GM12892 (cell line): ENCODE results near the gene RFFL.
"Not testable (repeated sequence)": the region's sequence is repeated elsewhere in the genome, so short reads cannot be mapped to it uniquely, and the experiment has no call there.

Experiments
- DNase-seq: peaks from one replicate; pipeline ENCODE4 v3.0.0; 2011; ENCODE audit not compliant: insufficient read length
- FAIRE-seq: peaks from 2 replicates; lab custom pipeline; 2011; peaks lifted over from hg19 to GRCh38; lab: Jason Lieb, UNC
- POLR2A ChIP-seq: IDR thresholded peaks from 2 replicates; pipeline ENCODE4 v1.6.1; 2011; ENCODE audit warnings: low read depth, low read length, control low read depth
- POLR2AphosphoS5 ChIP-seq: IDR thresholded peaks from 2 replicates; pipeline ENCODE4 v1.6.1; 2011; ENCODE audit warnings: low read depth, low read length, control low read depth
- TAF1 ChIP-seq: IDR thresholded peaks from 2 replicates; pipeline ENCODE4 v1.6.1; 2011; ENCODE audit warnings: low read depth, mild to moderate bottlenecking, control low read depth, low read length, borderline replicate concordance

Gene RFFL

DNA sequence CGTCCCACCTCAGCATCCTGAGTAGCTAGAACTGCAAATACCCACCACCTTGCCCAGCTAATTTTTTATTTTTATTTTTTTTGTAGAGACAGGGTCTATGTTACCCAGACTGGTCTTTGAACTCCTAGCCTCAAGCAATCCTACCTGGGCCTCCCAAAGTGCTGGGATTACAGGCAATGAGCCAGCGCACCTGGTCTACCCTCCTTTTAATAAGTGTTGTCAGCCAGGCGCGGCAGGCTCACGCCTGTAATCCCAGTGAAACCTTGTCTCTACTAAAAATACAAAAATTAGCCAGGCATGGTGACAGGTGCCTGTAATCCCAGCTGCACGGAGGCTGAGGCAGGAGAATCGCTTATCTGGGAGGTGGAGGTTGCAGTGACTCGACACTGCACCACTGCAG lies 19.3 kb downstream of the RFFL start:
- no peak for FAIRE-seq
- TF ChIP-seq TAF1 (no peak), POLR2AphosphoS5 (no peak), POLR2A (no peak)
- DNase-seq, result no peak

GRCh38 chr17:35041390-35041789 lies 22.1 kb downstream of the RFFL start:
- FAIRE-seq (no peak), DNase-seq (no peak)
- TF ChIP-seq POLR2AphosphoS5, result no peak
- TF ChIP-seq POLR2A, result no peak
- no peak for TF ChIP-seq TAF1

DNA sequence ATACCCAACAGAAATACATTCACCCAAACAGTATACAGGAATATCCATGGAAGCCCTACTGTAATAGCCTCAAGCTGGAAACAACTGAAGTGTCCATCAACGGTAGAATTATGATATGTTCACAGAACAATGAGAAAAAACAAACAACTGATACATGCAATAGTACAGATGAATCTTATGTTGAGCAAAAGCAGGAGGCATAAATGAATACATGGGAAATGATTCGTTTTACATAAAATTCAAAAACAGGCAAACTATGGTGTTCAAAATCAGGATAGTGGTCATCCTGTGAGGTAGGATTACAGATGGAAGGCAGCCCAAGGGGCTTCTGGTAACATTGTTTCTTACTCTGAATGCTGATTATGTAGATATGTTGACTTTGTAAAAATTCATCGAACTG lies 25.1 kb downstream of the RFFL start:
- FAIRE-seq (no peak), DNase-seq (no peak)
- TF ChIP-seq TAF1 (no peak), POLR2A (no peak), POLR2AphosphoS5 (no peak)

DNA sequence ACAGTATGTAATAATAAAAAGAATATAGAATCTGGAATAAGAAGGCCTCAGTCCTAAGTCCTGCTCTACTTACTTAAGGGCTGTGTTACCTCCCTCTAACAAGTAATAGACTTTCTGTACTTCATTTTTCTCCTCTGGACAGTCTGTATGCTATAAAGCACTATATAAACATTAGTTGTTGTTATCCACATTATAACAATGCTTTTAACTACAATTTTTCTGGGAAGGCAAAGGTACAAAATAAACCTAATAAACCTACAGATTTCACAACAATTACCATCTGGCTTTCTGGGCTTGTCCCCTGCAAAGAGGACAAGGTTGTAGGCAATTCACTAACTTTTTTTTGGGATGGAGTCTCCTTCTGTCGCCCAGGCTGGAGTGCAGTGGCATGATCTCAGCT lies 32.7 kb downstream of the RFFL start:
- FAIRE-seq, result no peak
- TF ChIP-seq POLR2A, result no peak
- TF ChIP-seq TAF1, result no peak
- no peak for DNase-seq

DNA sequence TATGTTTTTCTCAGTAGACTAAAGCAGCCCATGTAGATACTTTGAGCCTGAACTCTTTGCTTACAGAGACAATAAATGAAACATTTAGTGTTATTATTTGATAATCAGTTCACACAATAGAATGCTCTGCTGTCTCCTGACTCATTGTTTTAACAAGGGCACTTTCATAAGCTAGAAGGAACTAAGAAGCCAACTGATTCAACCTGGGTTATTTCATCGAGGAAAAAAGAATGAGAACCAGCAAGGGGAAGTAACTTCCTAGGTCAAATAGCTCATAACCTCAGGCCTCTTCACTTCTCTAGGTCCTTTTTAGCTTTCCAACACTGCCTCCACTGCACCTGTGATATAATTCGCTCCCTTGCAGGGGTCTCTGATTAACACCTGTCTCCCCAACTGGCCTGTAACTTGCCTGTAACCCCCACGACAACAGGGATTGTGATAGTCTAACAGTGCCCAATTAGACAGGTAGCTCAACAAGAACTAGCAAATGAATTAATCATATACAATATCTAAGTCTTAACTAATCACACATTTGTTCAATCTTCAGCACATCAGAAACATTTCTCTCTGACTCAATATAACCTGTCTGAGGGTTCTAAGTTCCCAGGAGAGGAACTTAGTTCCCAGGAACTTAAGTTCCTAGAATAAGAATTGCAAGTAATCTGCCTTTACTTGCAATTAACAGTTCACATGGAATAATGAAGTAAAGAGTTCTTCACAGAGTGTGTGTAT lies 34.8 kb downstream of the RFFL start:
- DNase-seq (no peak), FAIRE-seq (no peak)

DNA sequence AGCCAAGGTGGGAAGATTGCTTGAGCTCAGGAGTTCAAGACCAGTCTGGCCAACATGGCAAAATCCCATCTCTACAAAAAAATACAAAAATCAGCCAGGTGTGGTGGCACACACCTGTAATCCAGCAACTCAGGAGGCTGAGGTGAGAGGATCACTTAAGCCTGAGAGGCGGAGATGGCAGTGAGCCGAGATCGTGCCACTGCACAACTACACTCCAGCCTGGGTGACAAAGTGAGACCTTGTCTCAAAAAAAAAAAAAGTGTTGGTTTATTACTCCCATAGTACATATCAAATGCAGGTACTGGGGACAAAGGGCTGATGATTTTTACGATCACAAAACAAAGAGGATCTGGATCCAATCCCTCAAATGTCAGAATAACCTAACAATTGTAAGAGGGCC lies 35.4 kb downstream of the RFFL start:
- not testable (repeated sequence) for DNase-seq, FAIRE-seq

More for the DNA sequence above, 34.8 kb downstream of the RFFL start:
- no peak for TF ChIP-seq TAF1
- no peak for TF ChIP-seq POLR2AphosphoS5
- TF ChIP-seq POLR2A, result no peak

DNA sequence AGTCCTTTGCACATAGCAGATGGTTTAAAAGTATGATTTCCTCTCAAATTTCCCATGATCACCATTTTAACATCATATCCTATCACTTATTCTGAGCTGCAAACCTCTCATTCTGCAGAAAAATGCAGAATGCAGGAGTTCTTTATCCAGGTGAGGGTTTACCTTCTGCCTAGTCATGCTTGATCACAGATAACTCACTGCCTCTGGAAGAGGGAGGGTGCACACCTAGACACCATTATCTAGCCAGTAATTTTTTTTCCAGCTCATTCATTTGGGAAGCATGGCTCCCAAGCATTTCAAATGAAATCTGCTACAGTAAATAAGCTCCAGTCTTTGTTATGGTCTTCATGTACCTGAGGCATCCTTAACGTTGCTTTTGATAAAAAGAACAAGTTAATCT lies 38.0 kb downstream of the RFFL start:
- DNase-seq (no peak), FAIRE-seq (no peak)
- no peak for TF ChIP-seq TAF1
- TF ChIP-seq POLR2AphosphoS5, result no peak
- no peak for TF ChIP-seq POLR2A

DNA sequence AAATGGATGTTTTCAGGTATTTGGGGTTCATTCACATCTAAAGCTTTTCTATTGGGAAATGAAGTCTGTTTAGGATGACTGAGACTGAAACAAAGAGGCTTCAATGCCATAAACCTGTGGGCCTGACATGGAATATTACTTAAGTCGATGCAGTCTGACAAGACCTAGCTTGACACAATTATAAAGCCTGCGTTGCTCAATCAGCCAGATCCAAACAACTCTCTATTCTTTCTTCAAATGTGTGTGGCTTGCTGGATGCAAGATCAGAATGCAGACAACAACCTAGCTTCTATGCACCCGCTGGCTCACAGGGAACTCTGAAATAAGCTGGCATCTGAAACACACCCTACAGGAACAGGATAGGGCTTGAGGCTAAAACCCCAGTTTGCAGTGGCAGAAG lies 40.0 kb downstream of the RFFL start:
- DNase-seq (no peak), FAIRE-seq (no peak)
- TF ChIP-seq TAF1, result no peak
- no peak for TF ChIP-seq POLR2A
- no peak for TF ChIP-seq POLR2AphosphoS5

GRCh38 chr17:35022536-35023063 lies 40.9 kb downstream of the RFFL start:
- TF ChIP-seq POLR2A, result no peak
- peak; percentile 51; the same call in 1 of the 2 replicates for TF ChIP-seq POLR2AphosphoS5
- TF ChIP-seq TAF1, result no peak
- FAIRE-seq (peak; percentile 77), DNase-seq (peak; percentile 54)

DNA sequence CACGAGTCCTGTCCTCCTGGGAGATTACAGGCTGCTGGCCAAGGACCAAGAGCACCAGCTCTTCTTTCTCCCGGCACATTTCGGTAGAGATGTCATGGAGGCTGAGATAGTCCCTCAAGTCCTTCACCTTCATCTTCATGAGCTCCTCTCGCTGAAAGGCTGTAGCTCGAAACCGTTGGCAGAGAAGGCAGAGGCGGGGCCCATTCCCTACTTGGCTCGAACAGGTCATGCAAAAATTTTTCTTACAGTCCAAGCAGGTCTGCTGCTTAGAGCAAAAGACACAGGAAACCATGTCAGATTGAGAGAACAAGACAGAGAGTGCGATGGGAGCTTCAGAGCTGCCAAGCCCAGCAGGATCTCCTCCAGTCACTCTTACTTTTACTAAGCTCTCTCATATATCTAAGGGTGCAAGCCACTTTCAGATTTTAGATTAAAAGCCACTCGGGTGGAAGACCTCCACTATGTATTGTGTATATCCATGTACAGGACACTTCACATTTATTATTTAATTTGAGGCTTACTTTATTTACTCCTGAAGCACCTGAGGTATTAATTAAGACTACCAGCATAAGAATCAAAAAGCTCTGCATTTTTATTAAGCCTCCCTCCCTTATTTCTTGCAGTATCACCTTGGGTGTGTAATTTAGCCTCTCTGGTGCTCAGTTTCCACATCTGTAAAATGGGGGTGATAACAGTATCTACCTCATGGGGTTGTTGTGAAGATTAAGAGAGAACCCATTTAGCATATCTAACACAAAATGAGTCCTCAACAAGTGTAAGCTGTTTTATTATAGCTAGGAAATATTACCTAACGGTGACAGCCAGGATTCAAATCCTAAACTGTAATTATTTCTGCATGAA lies 41.8 kb downstream of the RFFL start:
- TF ChIP-seq TAF1 (no peak), POLR2A (no peak), POLR2AphosphoS5 (no peak)
- DNase-seq (no peak), FAIRE-seq (no peak)

- no peak for TF ChIP-seq POLR2AphosphoS5
- no peak for TF ChIP-seq POLR2A
- no peak for TF ChIP-seq TAF1
- FAIRE-seq (no peak), DNase-seq (no peak)
Observed at GRCh38 chr17:35019386-35020179, 43.9 kb downstream of the RFFL start.

- FAIRE-seq (no peak), DNase-seq (no peak)
- no peak for TF ChIP-seq POLR2A
- TF ChIP-seq POLR2AphosphoS5, result no peak
- TF ChIP-seq TAF1, result no peak
Observed at GRCh38 chr17:35018814-35019213, 44.7 kb downstream of the RFFL start.

- FAIRE-seq, result no peak
Observed at GRCh38 chr17:35017021-35017420, 46.5 kb downstream of the RFFL start.

More at GRCh38 chr17:35017021-35017420, 46.5 kb downstream of the RFFL start:
- no peak for DNase-seq
- no peak for TF ChIP-seq POLR2AphosphoS5
- no peak for TF ChIP-seq TAF1
- no peak for TF ChIP-seq POLR2A
